Gastroesophageal sphincter (tissue), 4 donors: ENCODE measurements around the gene TRAPPC3L. TPM values are rescaled to one million over a fixed set of nuclear protein-coding genes. Genes with fewer than 3 reads are reported as not detected.

Experiments used
- ATAC-seq: fragments of 150-250 bp; one replicate; pipeline ENCODE4 v1.9.1; 2016; ENCODE audit warnings: mild to moderate bottlenecking, moderate library complexity
- H3K27ac ChIP-seq, 4 donors: fragments of 200-600 bp; sonication (generic) in 3 of 4; 1 replicate in 3 of 4; 2 replicates in 1 of 4; pipeline ENCODE4 v1.5.1; 2016 to 2019
- H3K27me3 ChIP-seq: fragments of 200-600 bp; sonication (generic); one replicate; pipeline ENCODE4 v1.5.1; 2019
- H3K36me3 ChIP-seq, 2 donors: fragments of 200-600 bp; sonication (generic); one replicate each; pipeline ENCODE4 v1.5.1; 2019; ENCODE audit warnings: control low read depth in 1 of 2
- H3K4me1 ChIP-seq, 3 donors: fragments of 200-600 bp; sonication (generic); 1 replicate in 2 of 3; 2 replicates in 1 of 3; pipeline ENCODE4 v1.5.1; 2016 to 2019; ENCODE audit warnings: control low read depth in 2 of 3
- H3K4me3 ChIP-seq, 2 donors: fragments of 200-600 bp; sonication (generic); one replicate each; pipeline ENCODE4 v1.5.1; 2019; ENCODE audit warnings: mild to moderate bottlenecking in 1 of 2, moderate library complexity in 1 of 2
- H3K9me3 ChIP-seq, 3 donors: fragments of 200-600 bp; sonication (generic); one replicate each; pipeline ENCODE4 v1.5.1; 2017 to 2019; ENCODE audit warnings: control low read depth in 2 of 3
- EP300 ChIP-seq: sonication (generic); formaldehyde crosslinking; IDR thresholded peaks from one replicate; pipeline ENCODE4 v1.6.1; 2017; ENCODE audit warnings: antibody characterized with exemption, mild to moderate bottlenecking
- POLR2A ChIP-seq, 2 donors: fragments of 450-650 bp; IDR thresholded peaks; one replicate each; pipeline ENCODE4 v1.6.1; 2017; ENCODE audit warnings: antibody characterized with exemption in 2 of 2, mild to moderate bottlenecking in 2 of 2, moderate library complexity in 1 of 2
- POLR2AphosphoS5 ChIP-seq: sonication (generic); formaldehyde crosslinking; IDR thresholded peaks from one replicate; pipeline ENCODE4 v1.6.1; 2017; ENCODE audit warnings: antibody characterized with exemption
- WGBS, 2 donors: methylation state at CpG; one replicate each; pipeline ENCODE4 v1.1.5; 2018; ENCODE audit warnings: low coverage in 1 of 2; 5-methylcytosine and 5-hydroxymethylcytosine counted together
- total RNA-seq, 4 donors: library from RNA; depleted of rRNA; stranded (reverse); fragments of >200 nt; gene quantifications; one replicate each; pipeline ENCODE4 v1.1.0, GENCODE V29; 2016
- TF ChIP-seq, protein P1 (sequence below), 4 experiments: fragments of 200-600 bp in 2 of 4; fragments of 450-650 bp in 2 of 4; sonication (generic) in 1 of 4; IDR thresholded peaks; one replicate each; pipeline ENCODE4 v1.5.1; 2017 to 2019; ENCODE audit warnings: antibody characterized with exemption in 4 of 4, mild to moderate bottlenecking in 2 of 4, moderate library complexity in 2 of 4

Gene TRAPPC3L
- total RNA-seq, 4 donors from 2014 or later, result not detected

DNA sequence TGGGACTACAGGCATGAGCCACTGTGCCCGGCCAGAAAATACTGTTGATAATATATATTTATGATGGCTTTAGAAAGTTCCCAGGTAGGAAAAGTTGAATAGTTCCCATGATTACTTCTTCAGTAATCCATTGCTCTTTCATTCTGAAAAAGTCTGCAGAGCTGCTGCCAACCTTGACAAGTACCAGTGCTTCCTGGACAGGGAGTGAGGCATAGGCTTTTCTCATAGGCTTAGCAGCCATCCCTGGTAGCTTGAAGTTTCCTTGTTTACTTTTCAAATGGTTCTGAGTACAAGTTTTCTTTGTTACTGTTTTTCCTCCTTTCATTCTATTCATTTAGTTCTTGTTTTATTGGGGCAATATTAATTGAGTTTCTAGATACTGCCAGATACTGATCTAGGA is 33.7 kb upstream of the TRAPPC3L start:
- H3K27ac ChIP-seq, result no peak overlapping the region
- WGBS, 2 donors, result 80 to 86% methylated on average over 1 of the region's 1 CpG
- TF ChIP-seq EP300, result no peak
- TF ChIP-seq POLR2AphosphoS5, result no peak
- TF ChIP-seq POLR2A (IDR thresholded peaks at IDR 0.05), result no peak
- TF ChIP-seq, protein P1, sequence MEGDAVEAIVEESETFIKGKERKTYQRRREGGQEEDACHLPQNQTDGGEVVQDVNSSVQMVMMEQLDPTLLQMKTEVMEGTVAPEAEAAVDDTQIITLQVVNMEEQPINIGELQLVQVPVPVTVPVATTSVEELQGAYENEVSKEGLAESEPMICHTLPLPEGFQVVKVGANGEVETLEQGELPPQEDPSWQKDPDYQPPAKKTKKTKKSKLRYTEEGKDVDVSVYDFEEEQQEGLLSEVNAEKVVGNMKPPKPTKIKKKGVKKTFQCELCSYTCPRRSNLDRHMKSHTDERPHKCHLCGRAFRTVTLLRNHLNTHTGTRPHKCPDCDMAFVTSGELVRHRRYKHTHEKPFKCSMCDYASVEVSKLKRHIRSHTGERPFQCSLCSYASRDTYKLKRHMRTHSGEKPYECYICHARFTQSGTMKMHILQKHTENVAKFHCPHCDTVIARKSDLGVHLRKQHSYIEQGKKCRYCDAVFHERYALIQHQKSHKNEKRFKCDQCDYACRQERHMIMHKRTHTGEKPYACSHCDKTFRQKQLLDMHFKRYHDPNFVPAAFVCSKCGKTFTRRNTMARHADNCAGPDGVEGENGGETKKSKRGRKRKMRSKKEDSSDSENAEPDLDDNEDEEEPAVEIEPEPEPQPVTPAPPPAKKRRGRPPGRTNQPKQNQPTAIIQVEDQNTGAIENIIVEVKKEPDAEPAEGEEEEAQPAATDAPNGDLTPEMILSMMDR (IDR thresholded peaks at IDR 0.05), result no peak
- no peak for ATAC-seq
- no peak overlapping the region for H3K4me3 ChIP-seq
- no peaks in the 10 kb centered on the region for H3K9me3 ChIP-seq
- H3K36me3 ChIP-seq, result peaks cover 0 to 48% of the 10 kb centered on the region in 2 donors
- peaks cover 0 to 24% (median 0%) of the 10 kb centered on the region in 3 donors for H3K4me1 ChIP-seq
- no peaks in the 10 kb centered on the region for H3K27me3 ChIP-seq

DNA sequence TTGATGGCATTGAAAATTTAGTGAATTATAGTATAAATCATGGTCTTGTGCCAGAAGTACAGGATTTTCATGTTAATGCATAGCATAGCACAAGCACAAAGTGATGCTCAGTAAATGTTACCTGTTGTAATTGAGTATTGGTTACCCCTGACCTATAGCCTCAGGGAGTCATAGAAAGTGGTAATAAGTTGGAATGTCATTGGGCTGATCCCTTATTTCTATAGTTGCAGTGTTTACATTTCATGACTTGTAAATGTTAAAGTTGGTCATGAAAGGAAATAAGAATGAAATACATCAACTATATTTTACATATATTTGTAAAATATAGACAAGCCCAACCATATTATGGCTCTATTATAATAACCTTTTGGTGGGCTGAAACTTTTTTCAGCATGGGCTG is 32.9 kb upstream of the TRAPPC3L start:
- TF ChIP-seq POLR2A (IDR thresholded peaks at IDR 0.05) (no peak), POLR2AphosphoS5 (no peak), EP300 (no peak)
- TF ChIP-seq, protein P1 (IDR thresholded peaks at IDR 0.05), result no peak
- no peak overlapping the region for H3K4me3 ChIP-seq
- peaks cover 0 to 43% of the 10 kb centered on the region in 2 donors for H3K36me3 ChIP-seq
- ATAC-seq, result no peak
- H3K4me1 ChIP-seq, result peaks cover 4 to 32% (median 6%) of the 10 kb centered on the region in 3 donors
- H3K9me3 ChIP-seq, result no peaks in the 10 kb centered on the region
- no peaks in the 10 kb centered on the region for H3K27me3 ChIP-seq
- H3K27ac ChIP-seq, result no peak overlapping the region

DNA sequence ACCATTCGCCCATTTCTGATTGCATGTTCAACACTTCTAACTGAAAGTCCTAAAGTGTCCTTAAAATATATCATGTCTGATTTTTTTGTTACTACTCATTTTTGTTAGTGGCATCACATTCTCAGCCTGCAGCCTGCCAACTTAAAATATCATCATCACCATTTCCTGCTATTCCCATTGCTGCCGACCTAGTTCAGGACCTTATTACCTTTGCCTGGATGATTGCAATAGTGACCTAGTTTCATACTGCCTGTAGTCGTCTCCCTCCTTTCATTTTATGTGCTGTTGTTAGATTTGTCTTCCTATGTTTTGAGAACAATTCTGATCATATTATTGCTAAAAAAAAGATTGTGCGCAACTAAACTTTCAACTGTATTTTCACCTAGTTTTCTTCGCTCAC is 32.0 kb upstream of the TRAPPC3L start:
- H3K27me3 ChIP-seq, result no peaks in the 10 kb centered on the region
- peaks cover 0 to 40% of the 10 kb centered on the region in 2 donors for H3K36me3 ChIP-seq
- ATAC-seq, result no peak
- WGBS, 2 donors, result 74 to 75% methylated on average over 5 of the region's 5 CpGs
- no peak for TF ChIP-seq EP300
- TF ChIP-seq, protein P1 (IDR thresholded peaks at IDR 0.05), result no peak
- no peak for TF ChIP-seq POLR2AphosphoS5
- no peak for TF ChIP-seq POLR2A (IDR thresholded peaks at IDR 0.05)
- H3K9me3 ChIP-seq, result no peaks in the 10 kb centered on the region
- H3K27ac ChIP-seq, result no peak overlapping the region
- no peak overlapping the region for H3K4me3 ChIP-seq
- H3K4me1 ChIP-seq, result peaks cover 6 to 40% (median 11%) of the 10 kb centered on the region in 3 donors

DNA sequence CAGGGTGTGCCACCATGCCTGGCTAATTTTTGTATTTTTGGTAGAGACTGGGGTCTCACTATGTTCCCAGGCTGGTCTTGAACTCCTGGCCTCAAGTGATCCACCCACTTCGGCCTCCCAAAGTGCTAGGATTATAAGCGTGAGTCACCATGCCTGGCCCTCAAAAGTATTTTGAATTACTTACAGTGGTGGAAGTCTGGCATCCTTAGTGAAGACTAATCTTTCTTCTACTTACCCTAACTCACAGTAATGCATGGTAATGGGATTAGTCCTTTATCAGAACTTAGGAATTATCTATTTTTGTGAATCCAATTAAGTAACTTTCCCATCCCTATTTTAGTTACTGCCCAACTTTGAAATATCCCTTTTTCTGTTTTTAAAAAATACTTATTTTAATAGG is 29.7 kb upstream of the TRAPPC3L start:
- Histone ChIP-seq H3K9me3 (no peaks in the 10 kb centered on the region), H3K36me3 (peaks cover 0 to 30% of the 10 kb centered on the region in 2 donors), H3K4me3 (no peak overlapping the region), H3K27me3 (no peaks in the 10 kb centered on the region), H3K4me1 (peaks cover 7 to 49% (median 11%) of the 10 kb centered on the region in 3 donors), H3K27ac (no peak overlapping the region)
- ATAC-seq, result no peak
- no peak for TF ChIP-seq POLR2A (IDR thresholded peaks at IDR 0.05)
- TF ChIP-seq, protein P1 (IDR thresholded peaks at IDR 0.05), result no peak
- no peak for TF ChIP-seq EP300
- no peak for TF ChIP-seq POLR2AphosphoS5
- 83 to 100% methylated on average over 1 to 2 of the region's 2 CpGs for WGBS, 2 donors

DNA sequence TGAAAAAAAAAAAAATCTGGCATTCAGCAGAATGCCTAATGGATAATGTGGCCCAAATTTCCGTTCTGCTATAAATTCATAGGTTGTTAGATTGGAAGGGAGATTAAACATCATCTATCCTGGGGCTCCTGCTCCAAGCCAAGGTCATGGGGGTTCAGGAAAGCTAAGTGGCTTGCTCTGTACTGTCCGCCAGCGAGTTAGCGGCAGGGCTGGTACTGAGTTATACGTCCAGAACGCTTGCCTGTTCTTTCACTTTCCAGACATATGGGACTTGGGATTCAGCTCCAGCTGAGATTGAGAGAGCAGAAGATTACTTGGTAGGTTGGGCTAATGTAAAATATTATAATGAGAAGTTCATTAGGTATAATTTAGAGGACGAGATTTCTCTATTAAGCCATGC is 26.7 kb upstream of the TRAPPC3L start:
- ATAC-seq, result no peak
- H3K9me3 ChIP-seq, result no peaks in the 10 kb centered on the region
- H3K4me1 ChIP-seq, result peaks cover 10 to 40% (median 11%) of the 10 kb centered on the region in 3 donors
- H3K27ac ChIP-seq, result peak overlapping the region; percentile 64 to 95 (median 94)
- 0 to 1% methylated on average over 7 of the region's 7 CpGs for WGBS, 2 donors
- TF ChIP-seq EP300, result no peak
- TF ChIP-seq POLR2A (IDR thresholded peaks at IDR 0.05), result no peak
- no peak for TF ChIP-seq POLR2AphosphoS5
- TF ChIP-seq, protein P1 (IDR thresholded peaks at IDR 0.05), result no peak
- H3K36me3 ChIP-seq, result peaks cover 0 to 23% of the 10 kb centered on the region in 2 donors
- H3K27me3 ChIP-seq, result no peaks in the 10 kb centered on the region
- H3K4me3 ChIP-seq, result peak overlapping the region; percentile 51 to 79
